GM19099 (cell line): ENCODE data around the gene NAXD.

Experiments
- POLR2A ChIP-seq: IDR thresholded peaks from 3 replicates; pipeline ENCODE4 v1.6.1; 2011; ENCODE audit warnings: low read depth; ENCODE audit not compliant: insufficient read length; ENCODE audit errors: extremely low read depth

Gene NAXD

DNA sequence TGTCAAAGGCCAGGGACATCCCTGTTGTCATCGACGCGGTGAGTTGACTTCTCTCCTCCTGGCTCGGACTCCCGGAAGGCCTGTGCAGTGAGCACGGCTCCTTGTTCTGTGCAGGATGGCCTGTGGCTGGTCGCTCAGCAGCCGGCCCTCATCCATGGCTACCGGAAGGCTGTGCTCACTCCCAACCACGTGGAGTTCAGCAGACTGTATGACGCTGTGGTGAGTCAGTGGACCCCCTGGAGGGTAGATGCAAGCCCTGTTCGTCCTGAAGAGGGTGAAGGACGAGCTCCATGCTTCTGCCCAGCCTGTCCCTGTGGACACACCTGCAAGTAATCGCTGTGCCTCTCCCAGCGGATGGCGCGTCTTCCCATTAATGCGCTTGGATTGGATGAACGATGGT lies 19.2 kb downstream of the NAXD start:
- no peak for TF ChIP-seq POLR2A

DNA sequence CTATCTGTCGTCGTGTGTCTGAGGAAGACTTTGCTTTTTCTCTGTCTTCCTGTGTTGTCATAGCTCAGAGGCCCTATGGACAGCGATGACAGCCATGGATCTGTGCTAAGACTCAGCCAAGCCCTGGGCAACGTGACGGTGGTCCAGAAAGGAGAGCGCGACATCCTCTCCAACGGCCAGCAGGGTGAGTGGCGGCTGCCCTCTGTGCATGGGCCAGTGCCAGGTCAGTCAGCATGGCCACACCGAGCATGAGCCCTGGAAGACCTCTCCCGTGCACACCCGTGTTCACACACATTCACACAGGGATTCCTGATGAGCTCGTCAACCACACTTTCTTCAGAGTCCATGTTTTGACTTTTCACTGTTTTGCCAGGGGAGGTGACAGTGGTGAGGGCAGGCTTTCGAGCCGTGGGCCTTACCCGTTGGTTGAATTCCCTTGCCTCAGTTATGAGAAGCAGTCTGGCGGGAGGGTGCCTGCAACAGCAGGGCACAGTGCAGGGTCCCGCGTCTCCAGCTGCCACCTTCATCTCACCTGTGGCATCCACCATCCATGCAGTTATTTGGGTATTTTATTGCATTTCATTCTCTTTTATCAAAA lies 20.2 kb downstream of the NAXD start:
- TF ChIP-seq POLR2A = no peak

- TF ChIP-seq POLR2A = no peak
Observed at GRCh38 chr13:110636053-110636475, 20.7 kb downstream of the NAXD start.

GRCh38 chr13:110636701-110637201 lies 21.4 kb downstream of the NAXD start:
- no peak for TF ChIP-seq POLR2A

DNA sequence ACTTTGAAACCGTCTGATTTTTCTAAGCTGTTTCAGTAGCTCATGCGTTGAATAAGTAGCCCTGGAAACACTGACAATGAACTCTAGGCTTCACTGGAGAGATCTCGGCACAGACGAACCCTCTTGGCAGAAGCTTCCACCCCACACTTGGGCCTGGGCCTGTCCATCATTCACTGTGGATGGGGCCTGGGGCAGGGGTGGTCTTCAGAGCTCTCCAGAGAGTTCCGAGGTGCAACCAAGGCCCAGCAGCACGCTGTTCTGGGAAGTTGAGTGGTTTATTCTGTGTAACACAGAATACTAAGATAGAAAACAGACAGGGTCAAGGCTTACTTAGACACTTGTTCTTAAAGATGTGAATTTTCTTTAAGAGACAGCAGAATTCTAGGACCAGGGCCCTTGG lies 21.9 kb downstream of the NAXD start:
- no peak for TF ChIP-seq POLR2A

GRCh38 chr13:110637747-110638146 lies 22.4 kb downstream of the NAXD start:
- TF ChIP-seq POLR2A = no peak

DNA sequence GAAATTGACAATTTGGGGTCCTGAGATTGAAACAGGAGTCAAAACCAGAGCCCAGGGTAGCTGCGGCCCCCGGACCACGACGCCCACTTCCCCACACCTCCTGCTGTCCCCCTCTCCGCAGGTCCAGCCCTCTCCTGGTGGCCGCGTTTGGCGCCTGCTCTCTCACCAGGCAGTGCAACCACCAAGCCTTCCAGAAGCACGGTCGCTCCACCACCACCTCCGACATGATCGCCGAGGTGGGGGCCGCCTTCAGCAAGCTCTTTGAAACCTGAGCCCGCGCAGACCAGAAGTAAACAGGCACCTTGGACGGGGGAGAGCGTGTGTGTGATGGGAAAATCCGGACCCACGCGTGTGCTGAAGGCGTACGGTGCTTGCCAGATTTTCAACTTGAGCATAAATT lies 22.9 kb downstream of the NAXD start:
- TF ChIP-seq POLR2A = no peak

GRCh38 chr13:110638814-110639806 lies 23.8 kb downstream of the NAXD start:
- no peak for TF ChIP-seq POLR2A

GRCh38 chr13:110639935-110640334 lies 24.6 kb downstream of the NAXD start:
- no peak for TF ChIP-seq POLR2A

DNA sequence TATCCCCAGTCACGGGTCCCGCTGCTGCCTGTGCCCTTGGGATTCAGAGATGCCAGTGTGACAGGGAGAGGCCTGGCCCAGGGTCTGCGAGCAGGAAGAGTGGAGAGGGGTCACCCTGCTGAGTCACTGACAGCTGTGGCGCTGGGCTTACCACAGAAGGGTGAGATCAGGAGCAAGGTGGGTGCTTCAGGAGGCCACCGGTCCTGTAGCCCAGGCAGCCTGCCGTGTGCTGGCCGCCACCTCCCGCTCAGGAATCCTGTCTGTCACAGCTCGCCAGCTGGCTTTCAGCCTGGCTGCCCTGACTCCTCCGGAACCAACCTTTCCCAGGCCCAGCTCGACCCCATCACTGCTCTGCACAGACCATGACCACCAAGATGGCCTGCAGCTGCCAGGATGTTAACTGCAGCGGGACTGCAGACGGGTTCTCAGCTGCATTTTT lies 25.3 kb downstream of the NAXD start:
- no peak for TF ChIP-seq POLR2A

- TF ChIP-seq POLR2A = no peak
Observed at GRCh38 chr13:110641055-110642015, 26.0 kb downstream of the NAXD start.

- TF ChIP-seq POLR2A = no peak
Observed at GRCh38 chr13:110642291-110642981, 27.1 kb downstream of the NAXD start.

- TF ChIP-seq POLR2A = no peak
Observed at GRCh38 chr13:110643324-110643723, 28.0 kb downstream of the NAXD start.

GRCh38 chr13:110643768-110644421 lies 28.6 kb downstream of the NAXD start:
- TF ChIP-seq POLR2A = no peak
